Stimulated activated CD4-positive, alpha-beta T cell treated with anti-CD3 and anti-CD28 coated beads, Interleukin-12 subunit alpha, Interleukin-12 subunit beta, amount 100 ng/mL, for 4 hours (primary cell): ENCODE results near the gene FOXP1.

Source experiments
- DNase-seq: peaks from one replicate; pipeline ENCODE4 v3.0.0-alpha.2; 2020

The FOXP1 gene

DNA sequence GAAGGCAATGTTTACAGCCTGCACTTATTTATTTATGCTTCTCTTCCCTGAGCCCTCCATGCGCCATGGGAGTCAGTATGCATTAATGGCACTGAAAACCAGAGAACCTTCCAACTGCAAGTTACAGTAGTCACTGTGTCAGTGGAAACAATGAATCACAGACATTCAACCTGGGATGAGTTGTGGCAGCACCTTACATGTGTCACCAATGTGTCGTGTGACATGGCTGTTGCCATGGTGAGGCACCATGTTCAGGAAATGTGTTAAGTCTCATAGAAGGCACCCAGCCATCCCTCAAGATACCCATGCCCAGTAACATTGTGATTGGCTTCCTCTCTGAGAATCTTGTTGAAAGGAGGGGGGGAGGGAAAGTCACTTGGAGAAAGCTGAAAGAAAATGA, 105.0 kb downstream of the FOXP1 start:
- DNase-seq, result peak; percentile 59

DNA sequence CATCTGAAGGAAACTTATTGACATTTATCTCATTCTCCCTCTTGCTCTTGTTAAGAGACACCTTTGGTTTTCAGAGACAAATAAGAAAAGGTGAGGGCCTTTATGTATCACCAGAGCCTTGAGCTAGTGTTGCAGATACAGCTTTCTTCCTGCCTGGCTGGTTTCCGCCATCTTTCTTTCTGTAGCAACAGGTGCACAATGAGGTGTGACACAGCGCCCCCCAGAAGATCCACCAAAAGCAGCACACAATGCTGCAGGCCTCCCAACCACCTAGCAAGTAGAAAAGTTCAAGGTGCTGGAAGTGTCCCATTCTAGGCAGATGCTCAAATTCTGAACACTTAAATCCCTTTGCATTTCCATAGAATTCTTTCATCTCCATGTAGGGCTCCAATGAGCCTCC, 106.6 kb downstream of the FOXP1 start:
- DNase-seq, result no peak

DNA sequence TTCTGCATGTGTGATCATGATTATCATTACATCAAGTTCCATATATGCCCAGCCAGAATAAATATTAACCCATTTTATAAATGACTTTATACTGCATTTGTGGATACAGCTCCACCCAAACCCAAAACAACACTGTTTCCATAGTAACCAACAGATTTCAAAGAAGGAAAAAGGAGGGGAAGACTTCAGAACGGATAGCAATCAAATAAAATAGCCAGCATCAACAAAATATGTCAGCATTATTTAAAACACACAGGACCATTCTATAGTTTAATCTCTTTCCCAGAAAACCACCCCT, 114.4 kb downstream of the FOXP1 start:
- no peak for DNase-seq

DNA sequence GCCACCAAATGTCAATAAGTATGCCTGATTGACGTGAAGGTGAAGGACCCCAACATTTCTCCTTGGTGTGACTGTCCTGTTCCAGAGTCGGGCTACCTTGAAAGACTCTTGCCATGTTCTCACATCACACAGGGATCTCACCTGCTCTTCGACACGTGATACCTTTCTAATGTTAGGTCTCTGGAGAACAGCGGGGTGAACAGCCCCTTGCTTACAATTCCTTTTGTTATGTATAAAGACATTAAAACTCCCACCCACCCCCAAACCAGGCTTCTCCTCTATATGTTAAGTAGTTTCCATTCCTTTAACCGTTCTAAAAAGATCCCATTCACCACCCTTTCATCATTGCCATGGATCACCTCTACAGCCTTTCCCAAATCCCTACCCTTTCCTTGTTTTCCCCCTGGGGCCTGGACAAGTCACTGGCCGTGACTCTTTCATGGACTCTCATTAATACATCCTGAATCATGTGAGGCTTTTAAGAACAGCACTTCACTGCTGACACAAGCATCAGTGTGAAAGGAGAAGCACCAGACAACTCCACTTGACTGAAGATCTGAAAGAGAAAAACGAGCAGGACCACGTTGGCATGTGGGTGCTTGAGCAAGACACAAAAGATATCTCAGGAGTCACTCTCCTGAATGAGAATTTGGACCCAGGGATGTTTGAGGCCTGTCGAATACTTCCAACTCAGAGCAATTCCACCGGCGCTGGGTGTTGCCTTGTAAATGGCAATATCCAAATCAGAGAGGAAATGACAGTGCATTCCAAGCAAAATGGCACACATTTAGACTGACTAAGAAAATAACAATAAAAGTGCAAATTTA, 115.0 kb downstream of the FOXP1 start:
- DNase-seq, result no peak

DNA sequence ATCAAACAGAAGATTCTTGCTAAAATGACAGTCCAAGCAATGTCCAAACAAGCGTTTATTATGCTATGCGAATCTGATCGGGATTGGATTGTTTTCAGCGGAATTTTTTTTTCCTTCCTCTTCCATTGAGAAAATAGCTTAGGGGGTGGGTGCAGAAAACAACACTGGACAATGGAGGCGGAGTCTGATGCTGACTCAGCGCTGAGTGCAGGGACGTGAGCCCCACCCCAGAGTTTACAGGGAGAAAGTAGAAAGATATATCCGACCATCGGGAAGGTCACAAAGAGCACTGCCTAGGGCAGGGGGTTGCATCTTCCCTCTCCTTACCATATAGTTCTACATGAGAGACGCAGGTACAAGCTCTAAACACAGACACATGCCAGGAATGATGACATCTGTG, 117.0 kb downstream of the FOXP1 start:
- no peak for DNase-seq

DNA sequence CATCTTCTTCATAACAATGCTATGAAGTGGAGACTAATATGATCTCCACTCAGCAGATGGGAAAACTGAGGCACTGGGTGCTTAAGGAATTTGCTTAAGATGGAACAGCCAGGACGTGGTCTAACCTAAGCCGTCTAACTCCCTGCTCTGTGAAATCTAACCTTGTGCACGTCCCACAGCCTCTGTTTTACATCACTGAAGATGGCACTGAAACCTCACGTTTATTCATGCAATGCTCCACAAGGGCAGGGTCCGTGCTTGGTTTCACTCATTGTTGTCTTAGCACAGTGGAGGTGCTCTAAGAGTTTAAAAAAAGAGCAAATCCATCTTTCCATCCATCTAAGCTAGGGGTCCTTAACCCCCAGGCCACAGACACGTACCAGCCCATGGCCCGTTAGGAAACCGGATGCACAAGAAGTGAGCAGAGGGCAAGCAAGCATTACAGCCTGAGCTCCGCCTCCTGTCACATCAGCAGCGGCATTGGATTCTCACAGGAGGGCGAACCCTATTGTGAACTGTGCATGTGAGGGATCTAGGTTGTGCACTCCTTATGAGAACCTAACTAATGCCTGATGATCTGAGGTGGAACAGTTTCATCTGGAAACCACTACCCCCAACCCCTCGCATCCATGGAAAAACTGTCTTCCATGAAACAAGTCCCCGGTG, 118.0 kb downstream of the FOXP1 start:
- DNase-seq, result no peak

DNA sequence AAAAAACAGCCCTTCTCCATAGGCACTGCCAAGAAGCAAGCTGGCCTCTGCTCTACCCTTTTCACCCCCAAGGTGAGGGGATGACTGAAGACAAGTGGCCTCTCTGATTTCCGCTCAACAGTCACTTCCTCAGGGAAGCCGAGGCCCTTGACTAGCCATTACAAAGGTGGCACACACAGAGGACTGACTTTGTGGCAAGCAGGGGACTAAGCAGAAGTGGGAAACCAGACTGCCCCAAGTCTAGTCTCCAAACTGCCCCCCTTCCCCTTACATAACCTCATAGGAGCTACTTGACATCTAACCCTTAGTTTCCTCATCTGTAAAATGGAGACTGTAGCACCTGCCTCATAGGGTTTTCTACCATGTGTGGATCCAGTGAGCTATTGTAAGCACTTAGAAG, 118.9 kb downstream of the FOXP1 start:
- DNase-seq, result no peak

DNA sequence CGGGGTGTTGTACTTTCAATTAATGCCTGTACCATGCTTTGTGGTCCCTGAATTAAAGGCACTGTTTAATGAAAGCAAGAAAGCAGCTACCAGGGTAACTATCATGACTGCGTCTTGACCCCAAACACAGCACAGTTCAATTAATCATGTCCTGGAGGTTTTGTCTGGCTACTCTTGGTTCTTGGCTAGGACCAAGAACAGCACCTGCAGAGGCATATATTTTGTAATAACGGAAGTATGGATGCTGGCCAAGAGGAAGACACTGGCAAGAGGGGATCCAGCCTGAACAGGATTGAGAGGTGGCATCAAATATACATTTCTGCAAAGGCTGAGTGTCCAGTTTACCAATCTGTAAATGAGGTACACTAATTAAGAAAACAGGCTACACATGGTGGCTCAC, 119.9 kb downstream of the FOXP1 start:
- DNase-seq, result no peak

DNA sequence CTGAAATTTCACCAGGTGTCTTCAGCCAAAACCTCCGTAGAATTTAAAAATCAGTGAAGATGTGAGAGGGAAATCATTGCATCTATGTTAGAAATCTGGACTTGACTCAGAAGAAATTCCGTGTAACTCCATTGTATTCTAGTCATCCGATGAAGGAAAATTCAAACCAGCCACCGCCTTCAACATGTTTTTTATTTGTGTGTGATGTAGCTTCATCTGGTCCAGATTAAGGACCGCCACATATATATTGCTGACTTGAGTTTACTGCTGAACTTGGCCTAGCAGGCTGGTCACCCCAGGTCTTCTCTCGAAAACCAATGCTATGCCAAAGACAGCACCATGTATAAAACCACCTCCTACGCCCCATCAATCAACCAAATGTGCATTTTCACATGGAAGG, 120.9 kb downstream of the FOXP1 start:
- DNase-seq, result no peak

DNA sequence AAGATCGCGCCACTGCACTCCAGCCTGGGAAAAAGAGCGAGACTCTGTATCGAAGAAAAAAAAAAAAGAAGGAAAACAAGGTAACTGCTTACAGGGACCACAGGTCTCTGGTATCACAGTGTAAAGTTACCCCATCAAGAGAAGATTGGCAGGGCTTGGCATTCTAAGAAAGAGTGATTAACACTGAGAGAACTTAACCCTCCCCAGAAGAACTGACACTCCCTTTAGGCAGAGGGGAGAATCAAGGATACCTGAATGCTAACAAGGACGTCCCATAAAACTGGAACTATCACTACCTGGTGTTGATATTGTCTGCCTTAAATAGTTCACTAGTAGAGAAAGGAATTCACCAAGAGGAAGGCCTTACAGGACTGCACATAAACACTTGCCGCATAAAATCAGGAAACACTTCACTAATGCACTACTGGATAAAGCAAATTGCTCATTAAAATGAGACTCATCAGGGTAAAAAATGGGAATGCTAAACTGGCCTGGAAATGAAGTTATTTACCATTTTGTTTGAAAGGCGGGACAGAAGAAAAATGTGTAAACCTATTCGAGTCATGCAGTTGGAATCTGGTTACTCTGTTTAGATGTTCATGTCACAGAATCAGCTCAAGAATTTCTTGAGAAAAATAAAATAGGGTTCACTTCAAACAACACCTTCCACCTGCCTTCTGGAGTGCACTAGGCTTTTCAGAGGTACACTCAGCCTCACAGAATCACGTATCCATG, 121.6 kb downstream of the FOXP1 start:
- DNase-seq, result no peak

DNA sequence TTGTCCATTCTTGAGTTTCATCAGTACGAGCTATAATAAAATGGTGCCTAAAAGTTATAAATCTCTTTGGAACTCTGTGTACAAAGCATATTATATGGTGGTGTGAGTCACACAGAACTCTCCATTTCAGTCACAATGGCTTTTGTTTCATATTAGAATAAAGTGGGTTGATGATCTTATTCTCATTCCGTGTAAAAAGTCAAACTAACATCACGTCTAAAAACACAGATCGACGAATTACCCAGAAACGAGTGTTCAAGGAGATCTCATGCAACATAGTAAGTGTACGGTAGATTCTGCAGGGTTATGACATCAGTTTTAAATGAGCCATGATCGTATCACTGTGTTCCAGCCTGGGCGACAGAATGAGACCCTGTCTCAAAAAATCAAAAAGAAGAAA, 122.4 kb downstream of the FOXP1 start:
- DNase-seq, result no peak

DNA sequence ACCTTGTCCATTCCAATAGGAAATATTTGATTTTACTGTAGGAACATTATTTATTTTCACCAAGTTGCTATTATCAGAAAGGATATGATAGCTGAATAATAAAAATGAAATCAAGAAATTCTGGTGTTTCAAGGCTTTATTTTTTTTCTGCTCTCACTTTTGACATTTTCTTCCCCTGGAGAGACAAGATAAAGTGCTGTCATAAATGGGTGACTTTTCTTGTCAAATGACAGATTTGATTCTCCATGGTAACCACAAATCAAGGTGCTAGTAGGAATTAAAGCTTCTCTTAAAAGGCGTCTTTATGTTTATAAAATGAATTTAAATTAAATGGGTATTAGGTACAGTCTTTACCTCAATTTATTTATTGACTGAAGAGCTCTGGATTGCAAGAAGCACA, 124.6 kb downstream of the FOXP1 start:
- DNase-seq, result no peak

DNA sequence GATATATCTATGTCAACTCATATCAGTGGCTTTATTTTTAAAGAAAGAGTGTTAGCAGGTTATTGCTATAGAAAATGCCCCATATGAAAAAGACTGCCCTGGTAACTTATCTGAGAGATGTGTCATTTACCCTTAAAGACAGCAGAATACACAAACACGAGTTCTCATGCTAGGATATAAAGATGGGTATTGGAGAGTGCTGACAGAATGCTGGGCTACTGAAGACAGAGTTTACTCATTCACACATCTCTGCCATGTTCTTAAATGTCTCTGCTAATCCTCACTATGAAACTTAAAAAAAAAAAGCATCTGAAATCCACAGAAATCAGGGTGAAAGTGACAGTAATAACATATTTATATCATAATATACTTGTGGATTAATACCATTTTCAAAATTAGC, 126.7 kb downstream of the FOXP1 start:
- no peak for DNase-seq

DNA sequence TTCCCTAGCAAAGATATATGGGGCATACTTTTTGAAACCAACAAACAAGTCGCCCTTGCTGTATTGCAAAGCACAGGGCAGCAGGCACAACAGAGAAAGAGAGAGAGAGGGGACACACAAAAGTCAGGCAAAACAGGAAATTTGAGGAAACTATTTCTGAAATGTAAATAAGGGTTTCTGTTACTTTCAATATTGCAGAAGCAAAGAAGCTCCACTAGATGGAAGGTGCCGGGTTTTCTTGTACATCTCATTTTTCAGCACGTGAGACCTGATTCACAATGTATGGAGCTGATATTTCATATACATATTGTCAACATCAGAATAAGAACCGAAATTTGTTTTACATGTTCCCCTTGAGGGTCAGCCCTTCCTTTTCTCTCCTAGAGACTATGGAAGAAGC, 127.4 kb downstream of the FOXP1 start:
- no peak for DNase-seq

DNA sequence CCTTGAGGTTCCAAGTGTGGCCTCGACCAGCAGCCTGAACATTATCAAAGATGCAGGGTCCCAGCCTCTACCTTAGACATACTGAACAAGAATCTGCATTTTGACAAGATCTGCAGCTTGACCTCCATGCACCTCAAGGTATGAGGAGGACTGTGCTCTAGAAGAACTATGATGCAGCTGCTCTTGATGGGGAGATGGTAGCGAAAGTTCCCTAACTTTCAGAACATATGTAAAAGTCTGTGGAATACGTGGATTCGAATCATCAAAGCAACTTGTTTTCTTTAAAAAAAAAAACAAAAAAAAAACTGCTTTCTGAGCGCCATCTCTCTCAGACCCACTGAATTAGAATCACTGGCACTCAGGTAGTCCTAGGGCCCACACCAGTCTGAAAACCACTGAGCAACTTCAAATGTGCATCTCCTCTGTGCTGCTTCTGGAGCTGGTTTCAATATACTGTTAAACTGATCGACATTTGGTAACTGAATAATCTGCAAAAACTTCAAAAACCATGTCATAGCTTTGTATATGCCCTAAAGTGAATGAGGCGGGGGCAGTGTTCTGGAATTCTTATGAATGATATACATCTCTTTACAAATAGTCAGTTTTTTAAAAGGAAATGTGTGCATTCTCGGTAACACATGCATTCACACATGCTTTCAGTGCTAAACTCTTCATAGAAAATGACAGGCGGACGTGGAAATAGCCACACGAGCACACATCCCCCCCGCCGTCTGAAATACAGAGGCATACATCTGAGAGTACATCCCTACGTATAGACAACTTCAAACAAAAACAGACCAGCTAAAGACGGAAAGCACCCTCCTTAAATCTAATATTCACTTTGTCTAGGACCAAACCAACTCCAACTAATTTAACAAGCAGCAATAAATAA, 128.8 kb downstream of the FOXP1 start:
- no peak for DNase-seq

DNA sequence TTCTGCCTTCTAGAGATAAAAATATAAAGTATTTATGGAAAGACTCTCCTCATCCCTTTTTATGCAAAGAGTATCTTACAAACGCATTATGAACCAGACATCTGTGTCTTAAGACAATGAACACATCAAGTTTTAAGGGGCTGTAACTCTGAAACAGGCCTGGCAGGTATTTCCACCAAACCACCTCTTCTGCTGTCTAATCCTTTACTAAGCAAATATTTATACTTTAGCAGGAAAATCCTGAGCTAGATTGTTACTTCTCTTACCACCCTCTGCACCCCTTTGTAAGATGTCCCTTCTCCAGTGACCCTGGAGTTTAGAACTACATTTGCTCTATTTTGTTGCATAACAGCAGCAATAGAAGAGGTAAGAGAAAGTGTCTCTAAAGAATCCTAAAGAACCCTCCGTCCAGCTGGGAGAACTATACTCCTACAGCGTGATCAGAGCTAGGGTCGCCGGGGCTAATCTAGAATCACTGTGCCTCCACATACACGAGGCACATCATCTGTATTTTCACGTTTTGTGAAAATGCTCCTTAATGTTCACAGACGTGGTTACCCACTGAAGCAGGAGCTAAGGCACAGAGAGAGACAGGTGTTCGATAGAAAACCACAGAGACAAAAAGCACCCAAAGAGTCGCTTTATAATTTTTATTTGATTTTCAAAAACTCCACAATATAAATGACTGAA, 129.6 kb downstream of the FOXP1 start:
- DNase-seq, result no peak

DNA sequence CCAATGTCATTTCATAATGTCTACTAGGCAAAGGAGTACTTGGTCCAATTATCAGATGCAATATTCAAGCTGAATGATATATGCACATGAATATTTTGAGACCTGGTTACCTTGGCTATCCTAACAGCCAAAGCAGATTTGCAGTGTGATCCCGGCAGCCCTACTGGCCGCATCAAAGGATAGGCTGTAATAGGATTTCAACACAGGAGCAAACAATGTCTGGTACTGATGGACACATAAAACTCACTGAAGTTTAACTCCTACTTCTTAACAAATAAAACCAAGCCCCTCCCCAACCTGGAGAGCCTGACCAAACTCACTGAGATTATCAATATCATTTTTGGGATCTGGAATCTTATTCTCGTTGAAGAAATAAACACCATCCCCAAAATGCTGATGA, 130.2 kb downstream of the FOXP1 start:
- no peak for DNase-seq

DNA sequence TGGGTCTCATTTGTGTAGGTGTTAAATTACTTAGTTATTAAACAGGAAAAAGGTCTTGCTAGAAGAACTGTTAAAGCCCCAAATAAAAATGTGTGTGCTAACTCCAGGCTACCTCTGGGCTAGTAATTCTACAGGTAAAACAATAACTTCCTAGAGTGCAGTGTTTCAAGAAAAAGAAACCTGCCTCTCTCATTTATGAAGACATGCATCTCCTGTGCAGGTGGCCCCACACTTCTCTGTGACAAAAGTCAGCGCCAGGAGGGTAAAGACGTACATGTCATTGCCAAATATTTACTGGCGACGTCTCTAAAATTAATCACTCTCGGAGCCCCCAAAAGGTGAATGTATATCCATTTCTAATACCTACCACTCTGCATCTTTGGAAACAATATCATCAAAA, 131.7 kb downstream of the FOXP1 start:
- no peak for DNase-seq

DNA sequence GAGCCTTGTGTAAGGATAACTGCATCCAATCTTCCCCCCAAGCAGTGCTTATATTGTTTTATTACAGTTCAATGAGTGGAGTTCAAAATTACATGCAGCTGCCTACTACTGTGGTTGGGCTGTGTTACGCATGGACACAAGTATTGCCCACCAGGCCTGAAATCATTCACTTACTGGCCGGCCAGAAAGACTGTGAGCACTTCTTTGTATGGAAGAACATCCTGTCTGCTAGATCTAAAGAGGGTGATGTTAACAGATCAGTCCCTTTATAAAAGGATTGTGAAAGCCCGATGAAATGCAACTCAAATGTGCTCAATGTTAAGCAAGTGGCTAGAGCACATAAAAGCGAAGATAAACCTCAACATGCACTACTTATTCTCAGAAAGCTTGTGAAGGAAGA, 132.5 kb downstream of the FOXP1 start:
- no peak for DNase-seq

DNA sequence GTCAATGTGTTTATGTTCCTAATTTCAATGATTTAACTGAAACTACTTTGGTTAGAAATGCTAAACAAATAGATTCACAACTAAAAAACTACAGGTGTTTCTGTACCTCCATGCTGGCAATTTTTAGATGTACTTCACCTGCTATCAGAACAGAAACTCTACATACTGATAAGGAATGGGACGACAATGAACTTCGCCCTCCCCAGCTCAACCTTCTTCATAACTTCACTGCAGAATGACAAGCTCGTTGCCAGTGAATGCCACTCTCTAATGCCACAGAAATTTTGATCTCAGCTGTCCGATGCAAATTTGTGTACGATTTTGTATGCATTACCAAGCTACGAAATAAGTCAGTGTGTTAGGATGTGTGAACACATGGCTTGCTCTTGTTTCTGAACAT, 133.4 kb downstream of the FOXP1 start:
- no peak for DNase-seq

DNA sequence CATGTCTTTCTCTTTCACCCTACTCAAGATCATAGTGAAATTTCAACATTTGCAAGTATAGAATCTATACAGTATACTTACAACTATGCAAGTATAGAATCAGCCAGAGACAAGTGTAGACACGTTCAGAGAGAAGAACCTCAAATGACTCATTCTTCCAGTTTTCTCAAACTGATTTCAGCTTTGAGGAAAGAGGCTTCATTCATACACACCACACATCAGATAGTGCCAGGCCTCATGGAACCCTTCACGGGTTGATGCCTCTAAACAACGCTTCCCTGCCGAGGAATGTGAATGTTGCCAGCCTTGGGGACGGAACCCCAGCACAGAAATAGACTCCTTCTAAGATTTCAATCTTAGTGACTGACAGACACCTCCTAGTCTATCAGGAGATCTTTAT, 135.7 kb downstream of the FOXP1 start:
- DNase-seq, result no peak

DNA sequence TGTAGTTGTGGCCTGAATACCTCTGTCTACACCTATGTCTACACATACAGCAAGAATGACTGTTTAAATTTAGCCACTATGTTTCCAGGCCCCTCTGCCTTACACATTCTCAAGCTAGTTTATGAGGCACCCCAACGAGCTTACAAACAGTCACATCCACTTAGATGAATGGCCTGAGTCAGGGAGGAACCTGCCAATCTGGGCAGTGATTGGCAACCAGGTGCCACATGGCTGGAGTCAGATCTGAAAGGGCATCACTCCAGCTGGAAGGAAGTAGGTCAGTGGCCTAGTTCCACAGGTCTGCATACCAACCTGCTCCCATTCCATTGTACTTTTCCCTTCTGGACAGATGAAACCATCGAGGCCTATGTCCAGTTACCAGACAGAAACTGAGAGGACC, 136.3 kb downstream of the FOXP1 start:
- no peak for DNase-seq

DNA sequence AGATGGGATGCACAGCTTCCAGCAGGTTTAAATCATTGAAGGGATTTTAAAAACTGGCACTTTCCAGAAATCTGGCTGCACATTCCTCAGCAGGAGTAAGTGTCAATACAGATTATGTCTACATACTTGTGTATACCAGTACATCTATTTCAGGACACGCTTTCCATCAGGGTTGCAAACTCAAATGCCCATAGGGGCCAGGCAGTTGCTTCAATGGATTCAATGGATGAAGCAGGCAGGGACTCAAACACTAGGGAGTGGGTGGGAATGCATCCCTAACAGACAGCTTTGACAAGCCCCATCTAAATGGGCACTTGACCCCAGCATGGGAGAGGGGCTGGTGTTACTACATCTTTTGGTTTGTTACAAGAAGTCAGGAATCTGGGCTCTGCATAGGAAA, 136.8 kb downstream of the FOXP1 start:
- DNase-seq, result no peak
